Activated naive CD4-positive, alpha-beta T cell treated with anti-CD3 and anti-CD28 coated beads, Interleukin-2, amount 50 U/mL, for 24 hours (primary cell): Measurements from ENCODE around the gene DHRSX.
"Not testable (repeated sequence)": the region's sequence is repeated elsewhere in the genome, so short reads cannot be mapped to it uniquely, and the experiment has no call there.

Source experiments
- H3K27ac Mint-ChIP-seq: one replicate; pipeline ENCODE4 v1.8.0; 2021; ENCODE audit warnings: mild to moderate bottlenecking, mixed read lengths
- H3K27me3 Mint-ChIP-seq: one replicate; pipeline ENCODE4 v1.8.0; 2021; ENCODE audit warnings: mixed read lengths
- H3K36me3 Mint-ChIP-seq: one replicate; pipeline ENCODE4 v1.8.0; 2021; ENCODE audit warnings: mixed read lengths
- H3K4me1 Mint-ChIP-seq: one replicate; pipeline ENCODE4 v1.8.0; 2021; ENCODE audit warnings: mixed read lengths
- H3K4me3 Mint-ChIP-seq: one replicate; pipeline ENCODE4 v1.8.0; 2021; ENCODE audit warnings: mild to moderate bottlenecking, mixed read lengths
- H3K9me3 Mint-ChIP-seq: one replicate; pipeline ENCODE4 v1.8.0; 2021; ENCODE audit warnings: mixed read lengths

The DHRSX gene

DNA sequence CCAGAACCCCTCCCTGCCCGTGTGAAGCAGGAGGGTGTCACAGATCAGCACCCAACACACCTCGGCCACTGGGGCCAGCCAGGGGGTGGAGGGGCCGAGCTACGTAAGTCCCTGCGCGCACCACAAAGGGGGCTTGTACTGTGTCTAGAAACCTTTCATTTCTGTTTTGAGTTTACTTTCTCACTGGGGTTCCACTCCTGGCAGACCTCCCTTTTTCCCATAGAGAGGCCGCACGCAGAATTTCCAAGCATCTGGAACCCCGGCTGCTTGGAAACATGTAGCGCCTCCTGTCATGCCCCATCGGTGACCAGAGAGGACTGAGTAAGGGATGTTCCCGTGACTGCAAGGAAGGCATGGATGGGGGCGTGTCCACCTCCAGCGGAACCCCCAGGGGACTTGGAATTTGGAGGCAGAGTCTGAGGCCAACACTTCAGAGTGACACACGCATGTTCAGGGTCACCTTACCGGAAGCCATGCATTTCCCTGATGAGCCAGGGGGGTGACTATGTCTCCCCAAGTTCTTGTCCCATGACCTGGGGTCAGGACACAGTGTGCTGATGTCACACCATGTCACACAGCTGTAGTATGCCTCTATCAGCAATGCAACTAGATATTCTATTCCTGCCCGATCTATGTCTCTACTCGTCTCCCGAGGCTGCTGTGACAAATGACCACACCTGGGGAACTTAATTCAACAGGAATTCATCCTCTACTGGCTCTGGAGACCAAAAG lies 105.3 kb downstream of the DHRSX start:
- H3K36me3 Mint-ChIP-seq = peaks cover 24% of the 10 kb centered on the region

DNA sequence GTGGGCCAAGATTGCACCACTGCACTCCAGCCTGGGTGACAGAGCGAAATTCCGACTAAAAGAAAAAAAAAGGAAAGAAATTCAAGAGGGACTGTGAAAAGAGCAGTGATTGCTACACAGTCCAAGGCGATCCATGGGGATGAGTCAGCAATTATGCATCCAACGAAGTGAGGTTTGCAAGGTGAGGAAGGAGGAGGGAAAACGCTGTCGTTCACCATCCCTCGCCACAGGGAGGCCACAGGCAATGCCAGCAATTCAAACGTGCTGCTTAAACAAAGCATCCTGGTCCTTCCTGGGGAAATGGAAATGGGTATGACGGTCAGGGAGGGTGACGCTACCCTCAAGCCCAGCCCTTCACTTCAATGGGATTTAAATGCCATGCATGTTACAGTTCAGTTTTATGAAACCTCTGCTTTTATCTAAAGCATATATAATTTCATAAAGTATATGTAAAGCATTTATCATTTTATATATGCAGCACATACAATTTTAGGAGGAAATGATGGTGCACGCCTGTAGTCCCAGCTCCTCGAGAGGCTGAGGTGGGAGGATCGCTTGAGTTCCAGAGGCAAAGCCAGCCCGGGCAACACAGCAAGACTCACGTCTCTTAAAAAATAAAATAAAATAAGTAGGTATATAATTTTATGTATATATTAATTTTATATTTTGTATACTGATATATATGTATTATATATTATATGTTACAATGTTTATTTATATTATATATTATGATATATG lies 108.7 kb downstream of the DHRSX start:
- Mint-ChIP-seq H3K4me3 (no peak overlapping the region), H3K27me3 (no peaks in the 10 kb centered on the region), H3K9me3 (no peaks in the 10 kb centered on the region), H3K27ac (no peak overlapping the region), H3K4me1 (no peaks in the 10 kb centered on the region), H3K36me3 (peaks cover 26% of the 10 kb centered on the region)

More for the DNA sequence above, 105.3 kb downstream of the DHRSX start:
- H3K27me3 Mint-ChIP-seq = no peaks in the 10 kb centered on the region
- no peaks in the 10 kb centered on the region for H3K4me1 Mint-ChIP-seq
- no peaks in the 10 kb centered on the region for H3K9me3 Mint-ChIP-seq
- no peak overlapping the region for H3K4me3 Mint-ChIP-seq
- no peak overlapping the region for H3K27ac Mint-ChIP-seq

DNA sequence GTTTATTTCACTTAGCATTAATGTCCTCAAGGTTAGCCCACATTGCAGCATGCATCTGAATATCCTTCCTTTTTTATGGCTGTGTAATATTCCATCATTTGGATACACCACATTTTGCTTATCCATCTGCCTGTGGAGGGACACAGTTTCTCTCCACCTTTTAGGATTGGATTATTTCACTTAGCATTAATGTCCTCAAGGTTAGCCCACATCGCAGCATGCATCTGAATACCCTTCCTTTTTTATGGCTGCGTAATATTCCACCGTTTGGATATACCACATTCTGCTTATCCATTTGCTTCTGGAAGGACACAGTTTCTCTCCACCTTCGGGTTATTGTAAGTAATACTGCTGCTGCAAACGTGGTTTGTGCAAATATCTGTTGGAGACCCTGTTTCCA lies 110.0 kb downstream of the DHRSX start:
- no peak overlapping the region for H3K27ac Mint-ChIP-seq
- no peaks in the 10 kb centered on the region for H3K4me1 Mint-ChIP-seq
- no peaks in the 10 kb centered on the region for H3K27me3 Mint-ChIP-seq
- H3K36me3 Mint-ChIP-seq = peaks cover 23% of the 10 kb centered on the region
- no peak overlapping the region for H3K4me3 Mint-ChIP-seq
- no peaks in the 10 kb centered on the region for H3K9me3 Mint-ChIP-seq

DNA sequence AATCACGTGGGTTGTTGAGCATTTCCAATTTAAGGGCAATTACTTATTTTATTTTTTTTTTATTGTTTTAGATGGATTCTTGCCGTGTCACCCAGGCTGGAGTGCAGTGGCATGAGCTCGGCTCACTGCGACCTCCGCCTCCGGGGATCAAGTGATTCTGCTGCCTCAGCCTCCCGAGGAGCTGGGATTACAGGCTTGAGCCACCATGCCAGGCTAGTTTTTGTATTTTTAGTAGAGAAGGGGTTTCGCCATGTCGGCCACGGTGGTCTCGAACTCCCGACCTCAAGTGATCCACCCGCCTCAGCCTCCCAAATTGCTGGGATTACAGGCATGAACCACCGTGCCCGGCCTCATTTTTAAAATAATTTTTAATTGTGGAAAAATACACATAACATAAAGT lies 111.0 kb downstream of the DHRSX start:
- not testable (repeated sequence) for H3K27ac Mint-ChIP-seq, H3K27me3 Mint-ChIP-seq, H3K4me3 Mint-ChIP-seq, H3K9me3 Mint-ChIP-seq, H3K4me1 Mint-ChIP-seq
- H3K36me3 Mint-ChIP-seq = peaks cover 21% of the 10 kb centered on the region

DNA sequence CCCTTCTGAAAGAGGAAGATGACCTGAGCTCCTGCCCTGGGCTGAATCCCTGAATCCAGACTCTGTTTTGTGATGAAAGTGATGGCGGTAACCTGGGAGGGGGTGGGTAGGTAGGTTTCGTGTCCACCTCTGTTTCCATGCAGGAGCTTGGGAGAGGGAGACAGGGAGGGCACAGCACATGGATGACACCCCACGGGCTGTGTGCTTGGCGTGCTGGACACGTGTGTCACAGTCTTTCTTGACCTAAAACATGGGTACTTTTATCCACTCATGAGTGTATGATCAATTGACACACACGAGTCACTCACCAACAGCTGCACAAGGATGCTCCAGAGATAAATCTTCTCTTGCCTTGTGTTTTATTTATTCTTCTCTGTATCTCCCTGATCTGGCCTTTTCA lies 111.5 kb downstream of the DHRSX start:
- Mint-ChIP-seq H3K27ac (no peak overlapping the region), H3K4me3 (no peak overlapping the region), H3K36me3 (peaks cover 19% of the 10 kb centered on the region), H3K4me1 (no peaks in the 10 kb centered on the region), H3K27me3 (no peaks in the 10 kb centered on the region), H3K9me3 (no peaks in the 10 kb centered on the region)

GRCh38 chrX:2388669-2389068 lies 112.1 kb downstream of the DHRSX start:
- no peak overlapping the region for H3K27ac Mint-ChIP-seq
- no peak overlapping the region for H3K4me3 Mint-ChIP-seq
- no peaks in the 10 kb centered on the region for H3K4me1 Mint-ChIP-seq
- no peaks in the 10 kb centered on the region for H3K27me3 Mint-ChIP-seq
- peaks cover 17% of the 10 kb centered on the region for H3K36me3 Mint-ChIP-seq
- H3K9me3 Mint-ChIP-seq = no peaks in the 10 kb centered on the region

- Mint-ChIP-seq H3K4me3 (no peak overlapping the region), H3K4me1 (no peaks in the 10 kb centered on the region), H3K27ac (no peak overlapping the region), H3K9me3 (no peaks in the 10 kb centered on the region), H3K36me3 (peaks cover 17% of the 10 kb centered on the region), H3K27me3 (no peaks in the 10 kb centered on the region)
Measured at GRCh38 chrX:2387614-2388239, 113.0 kb downstream of the DHRSX start.

GRCh38 chrX:2385224-2385623 lies 115.6 kb downstream of the DHRSX start:
- H3K4me3 Mint-ChIP-seq = no peak overlapping the region
- no peak overlapping the region for H3K27ac Mint-ChIP-seq
- no peaks in the 10 kb centered on the region for H3K27me3 Mint-ChIP-seq
- no peaks in the 10 kb centered on the region for H3K4me1 Mint-ChIP-seq
- H3K9me3 Mint-ChIP-seq = no peaks in the 10 kb centered on the region
- peaks cover 7% of the 10 kb centered on the region for H3K36me3 Mint-ChIP-seq

GRCh38 chrX:2384486-2384885 lies 116.3 kb downstream of the DHRSX start:
- Mint-ChIP-seq H3K4me1 (no peaks in the 10 kb centered on the region), H3K9me3 (no peaks in the 10 kb centered on the region), H3K27me3 (no peaks in the 10 kb centered on the region), H3K4me3 (no peak overlapping the region), H3K36me3 (peaks cover 7% of the 10 kb centered on the region), H3K27ac (no peak overlapping the region)

- no peaks in the 10 kb centered on the region for H3K9me3 Mint-ChIP-seq
- no peaks in the 10 kb centered on the region for H3K27me3 Mint-ChIP-seq
- H3K27ac Mint-ChIP-seq = no peak overlapping the region
- no peak overlapping the region for H3K4me3 Mint-ChIP-seq
- H3K36me3 Mint-ChIP-seq = peaks cover 9% of the 10 kb centered on the region
- H3K4me1 Mint-ChIP-seq = no peaks in the 10 kb centered on the region
Measured at GRCh38 chrX:2383735-2384134, 117.0 kb downstream of the DHRSX start.

DNA sequence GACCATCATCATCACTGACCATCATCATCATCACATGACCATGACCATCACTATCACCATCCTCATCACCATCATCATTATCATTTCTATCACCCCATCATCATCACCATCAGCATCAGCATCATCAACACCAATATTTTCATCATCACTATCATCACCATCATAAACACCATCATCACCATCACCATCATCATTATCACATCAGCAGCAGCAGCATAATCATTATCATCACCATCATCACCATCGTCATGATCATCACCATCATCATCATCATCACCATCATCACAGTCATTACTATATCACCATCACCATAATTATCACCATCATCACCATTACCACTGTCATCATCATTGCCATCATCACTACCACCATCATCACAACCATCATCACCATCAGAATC lies 117.6 kb downstream of the DHRSX start:
- H3K4me1 Mint-ChIP-seq = no peaks in the 10 kb centered on the region

DNA sequence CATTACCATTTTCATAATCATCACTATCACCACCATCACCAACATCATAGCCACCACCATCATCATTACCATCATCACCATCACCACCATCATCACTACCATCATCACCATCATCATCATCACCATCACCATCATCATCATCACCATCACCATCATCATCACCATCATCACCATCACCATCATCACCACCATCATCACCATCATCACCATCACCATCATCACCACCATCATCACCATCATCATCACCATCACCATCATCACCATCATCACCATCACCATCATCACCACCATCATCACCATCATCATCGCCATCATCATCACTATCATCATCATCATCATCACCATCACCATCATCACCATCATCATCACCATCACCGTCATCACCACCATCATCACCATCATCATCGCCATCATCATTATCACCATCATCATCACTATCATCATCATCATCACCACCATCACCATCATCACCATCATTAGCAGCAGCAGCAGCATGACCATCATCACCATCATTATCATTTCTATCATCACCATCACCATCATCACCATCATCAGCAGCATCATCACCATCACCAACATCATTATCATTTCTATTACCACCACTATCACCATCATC lies 118.2 kb downstream of the DHRSX start:
- H3K4me3 Mint-ChIP-seq, H3K9me3 Mint-ChIP-seq, H3K27ac Mint-ChIP-seq, H3K4me1 Mint-ChIP-seq, H3K27me3 Mint-ChIP-seq, H3K36me3 Mint-ChIP-seq: not testable (repeated sequence)

More for the DNA sequence above, 117.6 kb downstream of the DHRSX start:
- Mint-ChIP-seq H3K27me3 (no peaks in the 10 kb centered on the region), H3K36me3 (peaks cover 6% of the 10 kb centered on the region), H3K9me3 (no peaks in the 10 kb centered on the region), H3K4me3 (no peak overlapping the region), H3K27ac (no peak overlapping the region)

GRCh38 chrX:2376166-2376565 lies 124.6 kb downstream of the DHRSX start:
- Mint-ChIP-seq H3K4me1 (no peaks in the 10 kb centered on the region), H3K4me3 (no peak overlapping the region), H3K27me3 (no peaks in the 10 kb centered on the region), H3K27ac (no peak overlapping the region), H3K36me3 (peaks cover 16% of the 10 kb centered on the region), H3K9me3 (no peaks in the 10 kb centered on the region)

- Mint-ChIP-seq H3K27me3 (no peaks in the 10 kb centered on the region), H3K27ac (no peak overlapping the region), H3K4me1 (no peaks in the 10 kb centered on the region)
Measured at GRCh38 chrX:2374086-2374485, 126.7 kb downstream of the DHRSX start.

DNA sequence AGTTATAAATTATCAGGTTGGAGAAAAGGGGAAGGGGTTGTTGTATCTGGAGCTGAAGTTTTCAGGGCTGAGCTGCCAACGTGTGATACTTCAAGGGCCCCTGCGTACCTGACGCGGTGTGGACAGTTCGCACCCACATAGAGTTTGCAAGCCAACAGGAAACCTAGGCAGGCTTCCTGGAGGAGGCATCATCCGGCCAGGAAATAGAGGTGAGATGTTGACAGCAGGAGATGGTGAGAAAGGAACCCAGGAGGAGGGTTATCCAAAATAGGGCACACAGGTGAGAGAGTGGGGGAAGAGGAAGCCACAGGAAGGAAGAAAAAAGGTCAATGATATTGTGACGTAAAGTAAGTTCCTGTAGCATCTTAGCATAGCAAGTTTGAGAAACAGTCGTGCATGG lies 127.2 kb downstream of the DHRSX start:
- Mint-ChIP-seq H3K36me3 (peaks cover 15% of the 10 kb centered on the region), H3K27ac (no peak overlapping the region), H3K9me3 (no peaks in the 10 kb centered on the region), H3K4me1 (no peaks in the 10 kb centered on the region), H3K4me3 (no peak overlapping the region), H3K27me3 (no peaks in the 10 kb centered on the region)

More at GRCh38 chrX:2374086-2374485, 126.7 kb downstream of the DHRSX start:
- Mint-ChIP-seq H3K9me3 (no peaks in the 10 kb centered on the region), H3K4me3 (no peak overlapping the region), H3K36me3 (peaks cover 16% of the 10 kb centered on the region)
